H1 (cell line): ENCODE data around the gene ZNRF3. TPM values are rescaled to one million over a fixed set of nuclear protein-coding genes. Genes with fewer than 3 reads are reported as not detected.

ENCODE experiments used
- CTCF ChIA-PET: fragments of 300-600 bp; sonication (Branson Sonifier 250); formaldehyde crosslinking; loops from one replicate; lab custom pipeline; 2021; ENCODE audit not compliant: partially characterized antibody; lab: Charles Lee
- POLR2A ChIA-PET: fragments of 300-600 bp; sonication (Branson Sonifier 250); formaldehyde crosslinking; loops from one replicate; lab custom pipeline; 2021; ENCODE audit warnings: inconsistent platforms; ENCODE audit not compliant: partially characterized antibody; lab: Charles Lee
- DNase-seq, 2 experiments: peaks; one replicate each; pipeline versions ENCODE4 v3.0.0 to v3.0.0-alpha.2; 2010 to 2022; ENCODE audit warnings: low spot score in 2 of 2, low read depth in 1 of 2, mixed read lengths in 1 of 2
- FAIRE-seq: peaks from 2 replicates; lab custom pipeline; 2011; peaks lifted over from hg19 to GRCh38; lab: Jason Lieb, UNC
- H2AFZ ChIP-seq: 2 replicates; pipeline ENCODE4 v1.8.1; 2012; ENCODE audit warnings: low read length, inconsistent platforms
- H2AK5ac ChIP-seq: 2 replicates; pipeline ENCODE4 v1.6.1; 2013; ENCODE audit warnings: low read depth, low read length
- H2BK120ac ChIP-seq: replicated peaks from 2 replicates; pipeline ENCODE3; 2013; ENCODE audit warnings: low read depth, low read length, inconsistent platforms
- H2BK12ac ChIP-seq: 2 replicates; pipeline ENCODE4 v1.6.1; 2013; ENCODE audit warnings: low read depth, low read length
- H2BK15ac ChIP-seq: 2 replicates; pipeline ENCODE4 v1.6.1; 2013; ENCODE audit warnings: low read length
- H2BK20ac ChIP-seq: 2 replicates; pipeline ENCODE4 v1.6.1; 2013; ENCODE audit warnings: low read length
- H2BK5ac ChIP-seq: 2 replicates; pipeline ENCODE4 v1.6.1; 2013; ENCODE audit warnings: low read depth, low read length
- H3K14ac ChIP-seq: 2 replicates; pipeline ENCODE4 v1.6.1; 2013; ENCODE audit warnings: inconsistent platforms; ENCODE audit not compliant: insufficient read length
- H3K18ac ChIP-seq: 2 replicates; pipeline ENCODE4 v1.6.1; 2013; ENCODE audit warnings: low read length; ENCODE audit errors: extremely low read depth
- H3K23ac ChIP-seq: 2 replicates; pipeline ENCODE4 v1.6.1; 2013; ENCODE audit warnings: inconsistent platforms; ENCODE audit not compliant: insufficient read length
- H3K23me2 ChIP-seq: 2 replicates; pipeline ENCODE4 v1.6.1; 2013; ENCODE audit warnings: low read depth, low read length
- H3K27ac ChIP-seq: 2 replicates; pipeline ENCODE4 v1.6.1; 2011; ENCODE audit warnings: low read depth, low read length, inconsistent platforms
- H3K27me3 ChIP-seq, 4 experiments: replicated peaks in 1 of 4; 1 replicate in 1 of 4; 2 replicates in 3 of 4; pipeline versions ENCODE4 v1.6.1 to v1.8.1; 2011 to 2013; ENCODE audit warnings: low read length in 3 of 4, mild to moderate bottlenecking in 3 of 4, inconsistent platforms in 2 of 4, mixed read lengths in 2 of 4, moderate library complexity in 1 of 4; ENCODE audit not compliant: control insufficient read depth in 3 of 4, insufficient read depth in 3 of 4; ENCODE audit errors: extremely low read depth in 1 of 4
- H3K36me3 ChIP-seq, 4 experiments: 2 replicates each; pipeline versions ENCODE4 v1.6.1 to v1.8.1; 2011 to 2013; ENCODE audit warnings: mild to moderate bottlenecking in 4 of 4, low read length in 3 of 4, moderate library complexity in 2 of 4, control low read depth in 1 of 4, inconsistent platforms in 1 of 4; ENCODE audit not compliant: insufficient read depth in 4 of 4, control insufficient read depth in 2 of 4
- H3K4ac ChIP-seq: replicated peaks from 2 replicates; pipeline ENCODE3; 2013; ENCODE audit warnings: low read length, low read depth, mixed read lengths, inconsistent platforms; ENCODE audit not compliant: insufficient read length
- H3K4me1 ChIP-seq, 4 experiments: replicated peaks in 1 of 4; 1 replicate in 1 of 4; 2 replicates in 3 of 4; pipeline versions ENCODE4 v1.6.1 to v1.8.1; 2011 to 2013; ENCODE audit warnings: low read length in 3 of 4, inconsistent platforms in 2 of 4, mixed read lengths in 1 of 4; ENCODE audit not compliant: insufficient read depth in 4 of 4, control insufficient read depth in 3 of 4
- H3K4me2 ChIP-seq, 2 experiments: 2 replicates each; pipeline versions ENCODE4 v1.6.1 to v1.8.1; 2011 to 2013; ENCODE audit warnings: low read depth in 2 of 2, low read length in 2 of 2, control low read depth in 1 of 2, inconsistent platforms in 1 of 2, mild to moderate bottlenecking in 1 of 2; ENCODE audit not compliant: insufficient read depth in 1 of 2
- H3K4me3 ChIP-seq, 4 experiments: fragments of 200-600, 300-600 bp in 1 of 4; sonication (generic), shearing (Covaris generic), sonication (Bioruptor Twin) in 1 of 4; 2 replicates each; pipeline versions ENCODE4 v1.5.1 to v1.8.1; 2011 to 2016; ENCODE audit warnings: low read length in 4 of 4, low read depth in 3 of 4, control low read depth in 2 of 4, inconsistent platforms in 2 of 4, mild to moderate bottlenecking in 2 of 4, mixed read lengths in 1 of 4, moderate library complexity in 1 of 4; ENCODE audit not compliant: insufficient read depth in 2 of 4; ENCODE audit errors: extremely low read depth in 1 of 4
- H3K56ac ChIP-seq: replicated peaks from 2 replicates; pipeline ENCODE3; 2013; ENCODE audit warnings: low read depth, mild to moderate bottlenecking, mixed read lengths, low read length, inconsistent platforms; ENCODE audit not compliant: insufficient read length
- H3K79me1 ChIP-seq: 2 replicates; pipeline ENCODE4 v1.6.1; 2013; ENCODE audit warnings: low read depth, low read length, control low read depth
- H3K79me2 ChIP-seq, 2 experiments: 2 replicates each; pipeline versions ENCODE4 v1.6.1 to v1.8.1; 2012 to 2013; ENCODE audit warnings: low read length in 2 of 2, mild to moderate bottlenecking in 2 of 2, inconsistent platforms in 1 of 2; ENCODE audit not compliant: insufficient read depth in 2 of 2, control insufficient read depth in 1 of 2
- H3K9ac ChIP-seq, 4 experiments: replicated peaks in 1 of 4; 1 replicate in 1 of 4; 2 replicates in 3 of 4; pipeline versions ENCODE4 v1.6.1 to v1.8.1; 2011 to 2013; ENCODE audit warnings: low read depth in 3 of 4, low read length in 3 of 4, control low read depth in 2 of 4, mild to moderate bottlenecking in 2 of 4, moderate library complexity in 2 of 4, inconsistent platforms in 1 of 4; ENCODE audit errors: extremely low read depth in 1 of 4
- H3K9me3 ChIP-seq, 2 experiments: 2 replicates each; pipeline versions ENCODE4 v1.6.1 to v1.8.1; 2012 to 2013; ENCODE audit warnings: mild to moderate bottlenecking in 2 of 2, moderate library complexity in 2 of 2, control low read depth in 1 of 2, inconsistent platforms in 1 of 2, low read depth in 1 of 2, low read length in 1 of 2, mixed read lengths in 1 of 2; ENCODE audit not compliant: insufficient read depth in 2 of 2
- H4K20me1 ChIP-seq, 2 experiments: replicated peaks in 1 of 2; 2 replicates each; pipeline versions ENCODE3 to v1.8.1; 2011 to 2013; ENCODE audit warnings: inconsistent platforms in 2 of 2, low read length in 2 of 2, mild to moderate bottlenecking in 1 of 2; ENCODE audit not compliant: insufficient read depth in 2 of 2, control insufficient read depth in 1 of 2
- H4K5ac ChIP-seq: 2 replicates; pipeline ENCODE4 v1.6.1; 2013; ENCODE audit warnings: low read length, low read depth, mixed read lengths, inconsistent platforms; ENCODE audit not compliant: insufficient read length
- H4K8ac ChIP-seq: 2 replicates; pipeline ENCODE4 v1.8.0; 2013; ENCODE audit warnings: mild to moderate bottlenecking, moderate library complexity, low read length, inconsistent platforms; ENCODE audit not compliant: insufficient read depth; ENCODE audit errors: extremely low read depth
- H4K91ac ChIP-seq: replicated peaks from 2 replicates; pipeline ENCODE3; 2013; ENCODE audit warnings: low read length, mixed read lengths, inconsistent platforms; ENCODE audit not compliant: insufficient read length
- CHD1 ChIP-seq: IDR thresholded peaks from 2 replicates; pipeline ENCODE4 v1.6.1; 2012; ENCODE audit warnings: low read depth, low read length, improper control_type of control experiment
- CTBP2 ChIP-seq: IDR thresholded peaks from 2 replicates; pipeline ENCODE4 v1.7.0; 2011; ENCODE audit warnings: borderline replicate concordance, mild to moderate bottlenecking, moderate library complexity, mixed read lengths, low read length; ENCODE audit not compliant: insufficient read depth, insufficient read length
- EGR1 ChIP-seq: IDR thresholded peaks from 2 replicates; pipeline ENCODE4 v1.6.1; 2011; ENCODE audit warnings: low read depth, low read length, borderline replicate concordance
- GABPA ChIP-seq: IDR thresholded peaks from 2 replicates; pipeline ENCODE4 v1.6.1; 2011; ENCODE audit warnings: mild to moderate bottlenecking, low read length, moderate library complexity, borderline replicate concordance; ENCODE audit not compliant: insufficient read depth
- HDAC2 ChIP-seq, 2 experiments: fragments of 300-600 bp in 1 of 2; sonication (generic) in 1 of 2; IDR thresholded peaks; 2 replicates each; pipeline ENCODE4 v1.6.1; 2011 to 2012; ENCODE audit warnings: low read depth in 2 of 2, low read length in 2 of 2, mild to moderate bottlenecking in 2 of 2, moderate library complexity in 2 of 2, borderline replicate concordance in 1 of 2, inconsistent platforms in 1 of 2
- MAFK ChIP-seq: IDR thresholded peaks from 2 replicates; pipeline ENCODE4 v1.6.1; 2012; ENCODE audit warnings: low read depth, mild to moderate bottlenecking, improper control_type of control experiment, low read length
- NRF1 ChIP-seq: IDR thresholded peaks from 2 replicates; pipeline ENCODE4 v1.6.1; 2011; ENCODE audit warnings: mild to moderate bottlenecking, low read depth, low read length, improper control_type of control experiment
- POLR2A ChIP-seq, 2 experiments: IDR thresholded peaks; 1 replicate in 1 of 2; 2 replicates in 1 of 2; pipeline ENCODE4 v1.6.1; 2011; ENCODE audit warnings: low read depth in 2 of 2, low read length in 2 of 2, mild to moderate bottlenecking in 2 of 2; ENCODE audit errors: control extremely low read depth in 1 of 2
- RXRA ChIP-seq: IDR thresholded peaks from 2 replicates; pipeline ENCODE4 v1.6.1; 2011; ENCODE audit warnings: low read depth, mild to moderate bottlenecking, low read length, moderate library complexity; ENCODE audit not compliant: insufficient read depth
- SIX5 ChIP-seq: IDR thresholded peaks from 2 replicates; pipeline ENCODE4 v1.6.1; 2011; ENCODE audit warnings: mild to moderate bottlenecking, low read depth, low read length
- TAF7 ChIP-seq: optimal IDR thresholded peaks from 2 replicates; pipeline ENCODE3; 2011; ENCODE audit warnings: low read depth, mild to moderate bottlenecking, inconsistent platforms, low read length, moderate library complexity, borderline replicate concordance
- TCF12 ChIP-seq: IDR thresholded peaks from 2 replicates; pipeline ENCODE4 v1.6.1; 2011; ENCODE audit warnings: low read depth, mild to moderate bottlenecking, low read length
- WGBS, 2 experiments: shearing (Covaris generic) in 1 of 2; methylation state at CpG; one replicate each; pipeline versions ENCODE4 v1.1.6 to v1.1.7; 2013 to 2015; ENCODE audit warnings: low lambda C conversion rate in 2 of 2, mixed read lengths in 2 of 2, inconsistent platforms in 1 of 2, low coverage in 1 of 2, missing lambda C conversion rate in 1 of 2; ENCODE audit not compliant: insufficient replicate concordance in 2 of 2, insufficient coverage in 1 of 2, insufficient read length in 1 of 2; ENCODE audit errors: extremely low coverage in 1 of 2, missing lambda C conversion rate in 1 of 2; 5-methylcytosine and 5-hydroxymethylcytosine counted together
- polyA plus RNA-seq, 7 experiments: library from polyadenylated mRNA; depleted of rRNA in 3 of 7; stranded (reverse) in 5 of 7; unstranded in 2 of 7; fragments of >200 nt in 5 of 7; fragments of 200-250 nt in 2 of 7; gene quantifications; 1 replicate in 5 of 7; 2 replicates in 1 of 7; 4 replicates in 1 of 7; pipeline versions ENCODE4 v1.2.1 to v1.2.3, GENCODE V29; 2011 to 2013; ENCODE audit warnings: missing spikeins in 2 of 7, mixed read lengths in 2 of 7
- total RNA-seq: library from RNA; stranded (reverse); fragmentation: NEBNext Ultra II Directional; extraction: Animal tissue kit (Norgen Biotek cat#: 25700); gene quantifications from 2 replicates; pipeline ENCODE4 v1.2.1, GENCODE V29; 2021
- TF ChIP-seq, protein P1 (sequence below): IDR thresholded peaks from 2 replicates; pipeline ENCODE4 v1.6.1; 2012; ENCODE audit warnings: inconsistent platforms

ZNRF3 gene
- total and polyA plus RNA-seq, 2 of the 8 experiments (the other 6 are each of a cell fraction or from before 2014, with no cell fraction given): 14.1 to 21.7 TPM

DNA sequence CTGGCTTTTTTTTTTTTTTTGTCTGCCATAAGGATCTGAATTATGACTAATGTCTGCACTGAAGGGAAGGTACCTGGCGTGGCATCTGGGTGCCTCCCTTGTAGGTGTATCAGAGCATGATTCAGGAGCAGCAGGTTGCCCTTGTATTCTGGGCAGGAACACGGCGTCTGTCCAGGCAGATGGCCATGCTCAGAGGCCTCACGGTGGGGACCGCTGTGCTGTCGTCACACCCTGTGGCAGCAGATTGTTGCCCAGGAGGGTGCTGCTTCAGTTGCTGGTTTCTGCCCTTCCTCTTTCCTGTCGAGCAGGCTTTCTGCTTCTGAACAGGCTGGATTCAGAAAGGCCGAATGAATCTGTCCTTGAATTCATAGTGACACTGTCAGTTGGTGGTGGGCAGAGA lies 11.0 kb downstream of the ZNRF3 start:
- Histone ChIP-seq H3K14ac (no peak overlapping the region), H4K8ac (peak overlapping the region; percentile 35; the same call in 1 of the 2 replicates), H4K20me1 (peaks cover 12 to 27% of the 10 kb centered on the region in 2 experiments), H3K27me3 (no peaks in the 10 kb centered on the region), H3K27ac (no peak overlapping the region), H3K9me3 (no peaks in the 10 kb centered on the region)
- TF ChIP-seq HDAC2 (IDR thresholded peaks at IDR 0.05; ENCODE audit: borderline replicate concordance in 1 of 2, low read depth in 2 of 2, low read length in 2 of 2) (no peak), CHD1 (no peak), TCF12 (no peak), RXRA (no peak), GABPA (no peak), SIX5 (no peak), MAFK (no peak), NRF1 (no peak), CTBP2 (no peak), TAF7 (no peak), EGR1 (no peak), POLR2A (IDR thresholded peaks at IDR 0.05; ENCODE audit: control extremely low read depth in 1 of 2, low read depth in 2 of 2, low read length in 2 of 2) (no peak)
- TF ChIP-seq, protein P1, sequence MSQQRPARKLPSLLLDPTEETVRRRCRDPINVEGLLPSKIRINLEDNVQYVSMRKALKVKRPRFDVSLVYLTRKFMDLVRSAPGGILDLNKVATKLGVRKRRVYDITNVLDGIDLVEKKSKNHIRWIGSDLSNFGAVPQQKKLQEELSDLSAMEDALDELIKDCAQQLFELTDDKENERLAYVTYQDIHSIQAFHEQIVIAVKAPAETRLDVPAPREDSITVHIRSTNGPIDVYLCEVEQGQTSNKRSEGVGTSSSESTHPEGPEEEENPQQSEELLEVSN: no peak
- TF ChIP-seq, all 59 proteins: peak for 0
- H2BK12ac ChIP-seq: no peak overlapping the region
- H2BK5ac ChIP-seq: 0 out of 2 replicates have a peak overlapping the region, but pooled peaks have one; percentile 57
- WGBS, 2 experiments: 80% methylated on average over 8 of the region's 8 CpGs; no CpG with 5 or more reads in 1 of the 2 experiments
- H3K79me1 ChIP-seq: peaks cover 17% of the 10 kb centered on the region
- DNase-seq (no peak), FAIRE-seq (no peak)
- H3K23me2 ChIP-seq: no peaks in the 10 kb centered on the region
- H3K9ac ChIP-seq: no peak overlapping the region
- H4K91ac ChIP-seq: no peak overlapping the region
- H3K4me2 ChIP-seq: no peak overlapping the region
- H3K36me3 ChIP-seq: no peaks in the 10 kb centered on the region
- no peak overlapping the region for H3K23ac ChIP-seq
- H2BK120ac ChIP-seq: no peak overlapping the region
- no peak overlapping the region for H3K18ac ChIP-seq
- ChIA-PET CTCF (interaction anchor here (1.1 kb wide), 1 partner anchor 23 kb away, joined by 3 read pairs; no protein-coding TSS in a partner anchor), POLR2A (interaction anchor here (0.9 kb wide), 1 partner anchor 10 kb away, joined by 3 read pairs; no protein-coding TSS in a partner anchor)
- 0 out of 2 replicates have a peak overlapping the region, but pooled peaks have one; percentile 40 for H2BK15ac ChIP-seq
- H2AFZ ChIP-seq: no peak overlapping the region
- H2AK5ac ChIP-seq: no peak overlapping the region; the same call in 1 of the 2 replicates
- no peak overlapping the region for H3K4me3 ChIP-seq
- no peak overlapping the region for H4K5ac ChIP-seq
- H3K4me1 ChIP-seq: peaks cover 13 to 23% (median 20%) of the 10 kb centered on the region in 4 experiments
- H2BK20ac ChIP-seq: no peak overlapping the region
- H3K56ac ChIP-seq: no peak overlapping the region
- H3K4ac ChIP-seq: no peak overlapping the region
- H3K79me2 ChIP-seq: peaks cover 11 to 92% of the 10 kb centered on the region in 2 experiments
